ENCODE measurements around the gene USP34.
"Not testable (repeated sequence)": the region's sequence is repeated elsewhere in the genome, so short reads cannot be mapped to it uniquely, and the experiment has no call there.

Gene USP34

DNA sequence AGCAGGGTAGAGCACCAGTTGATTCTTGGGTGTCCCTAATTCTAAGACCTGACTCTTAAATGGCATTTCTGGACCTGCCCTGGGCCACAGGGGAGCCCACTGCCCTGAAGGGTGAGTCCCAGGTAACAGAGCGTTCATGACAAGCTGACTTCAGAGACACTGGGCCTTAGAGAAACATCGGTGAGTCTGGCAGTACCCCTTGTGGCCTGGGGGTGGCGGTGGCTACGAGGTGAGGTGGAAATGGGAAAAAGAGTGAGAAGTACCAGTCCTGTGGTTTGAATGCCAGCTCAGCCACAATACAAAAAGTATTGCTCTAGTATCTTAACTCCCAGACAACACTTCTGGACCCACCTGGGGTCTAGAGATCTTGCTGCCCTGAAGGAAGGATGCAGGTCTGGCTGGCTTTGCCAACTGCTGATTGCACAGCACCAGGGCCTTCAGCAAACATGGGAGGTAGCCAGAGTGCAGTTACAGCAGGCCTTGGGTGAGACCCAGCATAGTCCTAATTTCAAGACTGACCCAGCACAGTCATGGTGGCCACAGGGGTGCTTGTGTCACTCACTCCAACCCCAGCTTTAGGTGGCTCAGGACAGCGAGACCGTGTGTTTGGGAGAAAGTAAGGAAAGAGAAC, 44.5 kb downstream of the USP34 start:
- peak; percentile 18 for DNase-seq

DNA sequence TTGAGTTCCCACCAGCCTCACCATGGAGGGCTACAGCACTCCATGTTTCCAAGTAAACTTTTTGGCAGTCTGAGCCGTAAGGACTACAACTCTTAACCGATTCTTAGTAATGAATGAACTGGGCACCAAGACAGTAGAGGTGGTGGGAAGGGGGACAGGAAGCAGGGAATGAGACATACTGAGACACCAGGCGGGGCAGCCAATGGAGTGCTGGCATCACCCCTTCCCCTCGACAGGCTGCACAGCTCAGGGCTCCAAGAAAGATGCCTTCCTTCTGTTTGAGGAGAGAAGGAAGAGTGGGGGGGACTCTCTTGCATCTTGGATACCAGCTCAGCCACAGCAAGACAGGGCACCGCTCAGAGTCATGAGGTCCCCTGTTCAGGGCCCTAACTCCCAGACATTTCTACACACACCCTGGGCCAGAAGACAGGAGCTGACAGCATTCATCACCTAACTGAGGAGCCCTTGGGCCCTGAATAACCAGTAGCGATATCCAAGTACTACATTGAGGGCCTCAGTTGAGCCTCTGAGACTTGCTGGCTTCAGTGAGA, 45.2 kb downstream of the USP34 start:
- DNase-seq: no peak

DNA sequence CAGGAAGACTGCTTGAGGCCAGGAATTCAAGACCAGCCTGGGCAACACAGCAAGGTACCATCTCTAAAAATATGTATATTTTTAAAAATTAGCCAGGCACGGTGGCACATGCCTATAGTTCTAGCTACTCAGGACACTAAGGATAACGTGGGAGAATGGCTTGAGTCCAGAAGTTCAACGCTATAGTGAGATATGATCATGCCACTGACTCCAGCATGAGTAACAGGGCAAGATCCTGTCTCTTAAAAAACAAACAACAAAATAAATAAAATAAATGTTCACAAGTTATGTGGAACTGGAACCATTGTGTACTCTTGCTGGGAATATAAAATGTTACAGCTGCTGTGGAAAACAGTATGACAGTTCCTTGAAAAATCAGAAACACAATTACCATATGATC, 47.2 kb downstream of the USP34 start:
- no peak for DNase-seq

DNA sequence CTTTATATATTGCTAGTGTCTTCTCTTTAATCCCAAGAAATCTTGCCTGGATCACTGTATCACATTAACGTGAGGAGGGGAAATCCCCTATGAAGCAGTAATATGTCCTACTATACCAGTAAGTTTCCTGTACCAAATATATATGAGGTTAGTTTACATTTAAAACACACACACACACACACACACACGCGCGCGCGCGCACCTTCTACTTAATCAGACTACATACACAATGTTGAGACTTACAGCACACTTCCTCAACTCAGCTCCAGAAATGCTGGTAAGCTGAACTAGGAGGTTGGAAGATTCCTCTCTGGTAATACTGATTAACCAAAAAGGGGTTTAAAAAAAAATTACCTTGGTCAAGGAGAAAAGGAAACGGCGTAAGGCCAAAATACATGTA, 49.3 kb downstream of the USP34 start:
- DNase-seq: no peak

DNA sequence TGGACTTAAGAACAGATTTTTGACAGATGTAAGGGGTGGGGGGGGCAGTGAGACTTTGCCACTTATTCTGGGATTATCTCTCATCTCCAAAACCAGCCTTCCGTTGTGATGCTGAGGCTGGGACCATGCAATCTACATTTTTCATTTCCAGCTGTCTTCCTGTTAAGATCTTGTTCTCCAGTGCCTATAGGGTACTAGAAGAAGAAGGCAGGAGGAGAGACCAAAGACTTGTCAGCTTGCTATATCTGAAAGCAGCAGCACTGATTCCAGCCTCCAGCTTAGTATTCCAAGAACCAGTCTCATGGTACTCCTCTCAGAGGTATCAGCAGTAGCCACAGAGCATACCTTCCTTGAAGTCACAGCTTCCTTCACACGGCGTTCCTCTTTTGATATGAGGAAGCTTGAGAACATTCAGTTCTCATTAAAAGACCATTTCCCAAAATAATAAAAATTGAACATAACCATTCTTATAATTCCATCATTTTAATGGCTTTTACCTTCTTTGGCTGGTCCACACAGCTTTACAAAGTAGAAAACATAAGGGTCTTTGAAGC, 49.8 kb downstream of the USP34 start:
- no peak for DNase-seq

DNA sequence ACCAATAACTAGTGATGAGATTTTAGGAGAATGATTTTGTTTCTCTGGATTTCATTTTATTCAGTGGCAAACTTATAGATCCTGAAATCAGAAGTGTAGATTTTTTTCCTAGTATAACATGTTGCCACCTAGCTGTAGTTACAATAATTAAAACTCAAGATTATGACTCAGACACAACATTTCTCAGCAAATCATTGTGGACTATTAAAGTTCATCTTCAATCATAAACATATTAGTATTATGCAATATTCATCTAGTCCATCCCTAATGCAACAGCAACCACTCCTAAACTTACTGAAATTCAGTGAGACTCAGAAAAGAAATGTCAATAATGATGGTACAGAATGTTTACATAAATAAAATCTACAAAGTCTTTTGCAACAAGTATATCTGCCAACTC, 51.3 kb downstream of the USP34 start:
- no peak for DNase-seq

DNA sequence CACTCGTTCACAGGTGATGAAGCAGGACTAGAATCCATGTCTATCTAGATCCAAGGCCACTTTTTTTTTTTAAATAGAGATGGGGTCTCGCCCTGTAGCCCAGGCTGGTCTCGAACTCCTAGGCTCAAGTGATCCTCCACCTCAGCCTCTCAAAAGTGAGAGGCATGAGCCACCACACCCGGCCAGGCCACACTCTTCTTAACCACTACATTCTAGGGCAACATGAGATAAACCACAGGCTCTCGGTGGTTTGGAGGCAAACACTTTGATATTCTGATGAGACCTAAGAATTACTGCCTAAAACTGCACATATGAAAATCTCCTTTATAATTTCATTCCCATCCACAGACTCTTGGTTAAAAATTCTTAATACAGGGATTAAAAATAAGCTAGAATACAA, 51.8 kb downstream of the USP34 start:
- no peak for DNase-seq

DNA sequence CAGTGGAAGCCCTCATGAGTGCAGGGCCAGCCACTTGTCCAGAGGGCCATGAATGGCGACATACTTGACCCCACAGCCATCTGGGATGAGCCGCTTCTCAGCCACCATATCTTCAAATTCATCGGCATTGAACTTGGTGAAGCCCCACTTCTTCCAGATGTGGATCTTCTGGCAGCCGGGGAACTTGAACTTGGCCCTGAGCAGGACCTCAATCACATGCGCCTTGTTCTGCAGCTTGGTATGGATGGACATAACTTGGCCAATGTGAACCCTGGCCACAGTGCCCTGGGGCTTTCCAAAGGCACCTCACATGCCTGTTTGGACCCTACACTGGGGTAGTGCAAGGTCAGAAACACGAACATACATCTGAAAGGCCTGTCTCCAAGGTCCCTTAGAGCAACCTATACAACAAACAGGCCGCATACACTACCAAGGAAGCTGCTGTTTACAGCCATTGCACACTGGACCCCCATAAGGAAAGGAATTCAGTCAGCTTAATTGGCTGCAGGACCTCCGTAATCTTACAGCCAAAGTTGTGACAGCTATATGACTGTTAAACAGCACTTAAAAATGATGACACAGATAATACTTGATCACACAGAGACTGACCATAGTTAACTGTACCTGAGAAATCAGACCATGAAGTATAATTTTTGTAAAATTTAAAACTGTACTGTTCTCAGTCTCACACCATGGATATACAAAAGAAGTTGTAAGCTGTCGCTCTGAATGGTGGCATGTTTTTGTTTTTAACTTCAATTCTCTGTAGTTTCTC, 53.8 kb downstream of the USP34 start:
- DNase-seq: no peak

DNA sequence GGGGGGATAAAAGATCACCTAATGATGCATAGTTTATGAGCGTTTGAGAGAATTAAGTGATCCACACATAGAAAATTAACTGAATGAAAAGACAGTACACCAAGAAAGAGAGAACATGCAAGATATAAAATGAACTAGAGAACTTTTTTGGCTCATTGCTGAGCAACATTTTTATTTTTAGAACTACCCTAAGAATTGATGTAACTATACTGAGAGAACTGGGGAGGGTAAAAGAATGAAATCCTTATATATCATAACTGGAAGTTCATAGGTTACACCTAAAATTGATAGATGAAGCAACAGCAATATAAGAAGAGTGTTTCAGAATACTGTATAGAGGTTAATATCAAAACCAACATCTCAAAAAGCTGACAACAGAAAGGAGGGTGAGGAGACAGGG, 55.6 kb downstream of the USP34 start:
- DNase-seq: no peak

DNA sequence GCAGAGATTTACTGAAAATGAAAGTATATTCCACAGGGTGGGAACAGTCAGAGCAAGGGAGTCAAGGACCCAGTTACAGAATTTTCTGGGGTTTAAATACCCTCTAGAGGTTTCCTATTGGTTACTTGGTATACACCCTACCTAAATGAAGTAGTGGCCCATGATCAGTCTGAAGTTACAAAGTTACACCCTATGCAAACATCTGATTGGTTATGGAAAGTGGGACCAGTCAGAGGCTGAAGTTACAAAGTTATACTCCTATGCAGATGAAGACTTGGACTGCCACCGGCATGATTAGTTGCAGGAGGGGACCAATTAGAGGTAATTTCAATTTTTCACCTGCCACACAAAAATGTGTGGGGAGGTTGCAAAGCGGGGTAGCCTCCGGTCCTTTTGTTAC, 56.2 kb downstream of the USP34 start:
- DNase-seq: no peak

DNA sequence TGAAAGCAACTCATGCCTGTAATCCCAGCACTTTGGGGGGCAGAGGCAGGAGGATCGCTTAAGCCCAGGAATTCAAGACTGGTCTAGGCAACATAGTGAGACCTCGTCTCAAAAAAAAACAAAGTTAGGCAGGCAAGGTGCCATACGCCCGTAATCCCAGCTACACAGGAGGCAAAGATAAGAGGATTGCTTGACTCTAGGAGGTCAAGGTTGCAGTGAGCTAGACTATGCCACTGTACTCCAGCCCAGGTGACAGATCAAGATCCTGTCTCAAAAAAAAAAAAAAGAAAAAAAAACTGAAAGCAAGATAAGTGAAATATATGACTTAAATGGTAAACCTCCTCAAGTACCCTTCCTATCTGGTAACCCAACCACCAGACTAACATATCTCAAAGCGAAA, 59.8 kb downstream of the USP34 start:
- DNase-seq: no peak

DNA sequence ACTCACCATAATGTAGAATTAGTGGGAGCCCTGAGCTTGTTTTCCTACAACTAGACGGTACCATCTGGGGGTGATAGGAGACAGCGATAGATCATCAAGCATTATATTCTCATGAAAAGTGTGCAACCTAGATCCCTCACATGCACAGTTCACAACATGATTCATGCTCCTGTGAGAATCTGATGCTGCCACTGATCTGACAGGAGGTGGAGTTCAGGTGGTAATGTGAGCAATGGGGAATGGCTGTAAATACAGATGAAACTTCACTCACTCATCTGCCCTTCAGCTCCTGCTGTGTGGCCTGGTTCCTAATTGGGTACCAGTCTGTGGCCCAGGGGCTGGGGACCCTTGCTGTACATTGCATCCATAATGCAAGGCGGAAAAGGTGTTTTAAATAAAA, 60.7 kb downstream of the USP34 start:
- no peak for DNase-seq

DNA sequence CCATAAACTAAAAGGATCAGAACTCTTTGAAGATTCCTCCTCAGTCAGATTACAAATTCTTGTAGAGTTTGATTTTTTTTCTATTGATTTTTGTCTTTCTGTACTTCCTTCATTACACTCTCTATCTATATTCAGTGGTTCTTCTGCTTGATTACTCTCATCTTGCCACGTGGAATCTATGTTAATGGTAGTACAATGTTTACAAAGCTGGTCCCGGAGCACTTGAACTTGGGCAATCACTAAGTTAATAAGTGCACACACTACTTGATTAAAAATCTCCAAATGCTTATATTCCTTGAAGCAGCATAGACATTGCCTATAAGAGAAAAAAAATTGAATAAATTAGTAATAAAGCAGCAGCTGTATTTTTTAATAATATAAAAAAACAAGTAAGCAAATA, 65.1 kb downstream of the USP34 start:
- no peak for DNase-seq

DNA sequence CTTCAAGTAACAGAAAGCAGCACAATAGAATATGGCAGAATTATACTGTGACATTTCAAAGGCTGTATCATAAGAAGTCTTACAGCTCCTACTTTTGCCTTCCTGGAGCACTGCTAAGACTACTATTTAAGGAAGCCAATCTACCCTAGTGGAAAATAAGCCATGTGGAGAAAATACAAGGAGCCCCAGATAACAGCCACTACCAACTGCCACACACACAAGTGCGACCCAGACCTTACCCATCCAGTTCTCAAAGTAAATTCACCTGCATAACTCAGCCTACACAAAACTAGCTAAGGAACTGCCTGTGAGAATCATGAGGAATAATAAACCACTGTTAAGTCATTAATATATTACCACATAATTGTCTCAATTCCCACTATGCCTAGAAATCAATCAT, 66.4 kb downstream of the USP34 start:
- no peak for DNase-seq

DNA sequence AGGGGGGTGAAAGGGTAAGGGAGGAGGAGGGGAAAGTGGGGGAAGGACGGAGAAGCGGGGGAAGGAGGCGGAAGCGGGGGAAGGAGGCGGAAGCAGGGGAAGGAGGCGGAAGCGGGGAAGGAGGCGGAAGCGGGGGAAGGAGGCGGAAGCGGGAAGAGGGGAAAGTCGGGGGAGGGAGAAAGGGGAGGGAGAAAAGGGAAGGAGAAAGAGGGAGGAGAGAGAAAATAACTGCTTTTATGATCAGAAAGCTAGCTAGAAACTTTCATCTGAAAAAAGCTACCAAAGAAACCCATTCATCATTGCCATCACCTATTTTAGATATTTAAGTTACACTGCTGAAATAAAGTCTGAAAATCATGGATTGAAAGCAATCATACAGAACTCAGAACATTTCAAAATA, 72.5 kb downstream of the USP34 start:
- no peak for DNase-seq

DNA sequence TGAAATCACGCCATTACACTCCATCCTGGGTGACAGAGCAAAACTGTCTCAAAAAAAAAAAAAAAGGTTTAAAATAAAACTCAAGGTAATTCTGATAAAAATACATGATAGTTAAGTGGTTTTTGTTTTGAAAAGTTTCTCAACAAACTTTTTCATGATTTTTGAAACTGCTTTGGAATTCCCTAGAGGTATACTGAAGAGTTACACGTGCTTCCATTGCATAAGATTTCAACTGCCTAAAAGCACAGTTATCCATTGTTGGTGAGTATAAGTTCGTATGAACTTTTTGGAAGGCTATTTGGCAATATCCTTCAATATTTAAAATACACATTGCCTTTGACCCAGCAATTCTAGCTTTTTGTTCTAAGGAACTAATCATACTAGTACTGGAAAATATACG, 74.9 kb downstream of the USP34 start:
- DNase-seq: no peak

DNA sequence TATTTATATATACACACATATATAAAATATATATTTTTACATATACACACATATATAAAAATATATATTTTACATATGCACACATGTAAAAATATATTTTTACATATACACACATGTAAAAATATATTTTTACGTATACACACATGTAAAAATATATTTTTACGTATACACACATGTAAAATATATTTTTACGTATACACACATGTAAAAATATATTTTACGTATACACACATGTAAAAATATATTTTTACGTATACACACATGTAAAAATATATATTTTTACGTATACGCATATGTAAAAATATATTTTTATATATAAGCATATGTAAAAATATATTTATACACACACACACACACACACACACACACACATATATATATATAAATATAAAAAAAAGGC, 83.3 kb downstream of the USP34 start:
- not testable (repeated sequence) for DNase-seq

DNA sequence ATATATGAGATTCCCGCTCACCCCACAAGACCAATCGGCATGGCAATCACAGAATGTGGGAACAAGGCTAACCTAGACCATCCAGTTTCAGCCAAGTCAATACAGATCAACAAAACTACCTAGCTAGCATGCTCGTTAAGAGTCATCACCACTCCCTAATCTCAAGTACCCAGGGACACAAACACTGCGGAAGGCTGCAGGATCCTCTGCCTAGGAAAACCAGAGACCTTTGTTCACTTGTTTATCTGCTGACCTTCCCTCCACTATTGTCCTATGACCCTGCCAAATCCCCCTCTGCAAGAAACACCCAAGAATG, 90.0 kb downstream of the USP34 start:
- not testable (repeated sequence) for DNase-seq

DNA sequence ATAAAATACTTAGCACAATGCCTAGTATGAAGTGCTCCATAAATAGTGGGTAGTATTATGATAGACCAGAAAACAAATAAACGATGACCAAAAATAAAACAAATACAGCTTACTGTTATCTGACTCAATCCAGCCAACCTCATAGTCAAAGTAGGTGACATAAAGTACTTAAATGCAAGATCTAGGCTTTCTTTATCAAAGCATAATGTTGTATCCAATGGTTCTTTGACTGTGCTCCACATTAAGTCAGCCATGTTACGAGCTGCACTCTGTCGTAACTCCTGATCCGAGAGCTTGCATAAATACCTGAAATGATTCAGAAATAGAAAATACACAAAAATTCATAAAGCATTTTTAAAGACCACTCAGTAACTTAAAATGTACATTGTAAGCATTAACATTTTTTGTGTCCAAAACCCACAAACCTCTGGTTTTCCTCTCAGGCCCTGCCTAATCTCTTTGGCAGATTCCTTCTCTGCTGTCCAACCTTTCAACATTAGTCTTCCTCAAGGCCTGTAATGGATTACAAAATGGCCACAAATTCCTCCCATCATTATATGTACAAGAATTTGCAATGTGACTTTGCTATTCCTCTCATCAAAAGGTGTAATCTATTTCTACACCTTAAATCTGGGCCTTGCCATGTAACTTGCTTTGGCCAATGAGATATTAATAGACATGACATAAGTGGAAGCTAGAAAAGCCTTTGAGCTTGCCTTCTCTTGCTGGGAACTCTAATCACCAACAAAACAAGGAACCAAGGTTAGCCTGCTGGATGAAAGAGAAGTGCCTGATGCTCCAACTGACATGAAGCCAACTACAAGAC, 90.6 kb downstream of the USP34 start:
- no peak for DNase-seq

DNA sequence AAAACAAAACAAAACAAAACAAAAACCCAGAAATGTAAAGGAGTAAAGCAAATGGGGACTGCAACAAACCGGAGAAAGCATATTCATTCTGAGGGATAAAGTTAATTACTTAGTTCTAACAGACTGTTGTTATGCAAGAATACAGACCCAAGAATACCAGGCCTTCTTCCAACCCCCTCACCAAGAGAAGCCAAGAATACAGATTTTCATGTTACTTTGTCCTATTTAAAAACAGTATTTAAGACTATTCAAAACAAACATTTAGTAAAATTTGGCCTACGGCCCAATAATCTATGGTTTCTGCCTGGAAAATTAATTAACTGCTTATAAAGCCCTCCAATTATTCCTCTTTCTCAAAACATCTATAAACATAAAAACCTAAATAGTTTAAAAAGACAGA, 91.4 kb downstream of the USP34 start:
- no peak for DNase-seq

DNA sequence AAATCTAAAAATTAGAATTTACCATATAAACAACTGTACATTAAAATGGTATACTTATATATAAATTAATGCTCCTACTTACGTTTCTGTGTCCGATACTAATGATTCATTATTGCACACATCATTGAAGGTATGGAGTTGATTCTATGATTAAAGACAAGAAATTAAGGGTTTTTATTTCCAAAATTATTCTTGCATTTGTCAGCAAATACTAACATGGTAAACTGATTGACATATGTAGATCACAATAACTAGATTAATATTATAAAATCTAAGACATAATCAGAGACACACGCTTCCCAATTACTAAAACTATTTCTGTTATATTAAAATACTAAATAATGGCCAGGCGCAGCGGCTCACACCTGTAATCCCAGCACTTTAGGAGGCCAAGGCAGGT, 92.6 kb downstream of the USP34 start:
- no peak for DNase-seq

DNA sequence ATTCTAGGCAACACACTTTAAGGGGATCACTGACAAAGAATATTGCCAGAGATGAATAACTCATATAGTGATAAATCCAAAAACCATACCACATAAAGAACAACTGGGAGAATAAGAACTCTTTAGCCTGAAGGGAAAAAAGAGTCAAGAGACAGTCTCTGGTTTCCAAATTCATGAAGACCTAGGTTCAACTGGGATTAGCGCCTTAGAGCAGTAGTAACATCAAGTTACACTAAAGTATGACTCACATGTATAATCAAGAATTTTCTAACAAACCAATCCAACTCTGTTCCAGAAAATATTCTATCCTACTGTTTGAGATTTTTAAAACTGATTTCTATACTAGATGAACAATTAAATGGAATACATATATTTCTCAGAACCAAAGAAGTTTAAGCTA, 93.8 kb downstream of the USP34 start:
- DNase-seq: no peak

DNA sequence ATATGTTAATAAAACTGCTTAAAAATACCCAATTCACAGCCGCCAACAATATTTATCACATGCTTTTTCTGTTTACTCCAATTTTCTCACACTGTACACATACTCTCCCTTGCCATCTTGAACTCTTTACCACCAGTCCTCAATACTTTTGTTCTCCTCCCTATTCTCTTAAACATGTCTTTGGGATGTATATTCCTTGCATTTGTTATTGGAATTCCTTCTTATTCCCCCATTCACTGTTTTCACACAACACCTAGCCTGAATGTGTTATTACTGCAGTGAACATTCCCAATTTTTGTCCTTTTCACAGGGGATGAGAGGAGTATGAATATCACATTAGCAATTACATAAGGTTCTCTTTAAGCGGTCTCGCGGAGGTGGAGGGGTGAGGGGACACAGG, 94.7 kb downstream of the USP34 start:
- no peak for DNase-seq

DNA sequence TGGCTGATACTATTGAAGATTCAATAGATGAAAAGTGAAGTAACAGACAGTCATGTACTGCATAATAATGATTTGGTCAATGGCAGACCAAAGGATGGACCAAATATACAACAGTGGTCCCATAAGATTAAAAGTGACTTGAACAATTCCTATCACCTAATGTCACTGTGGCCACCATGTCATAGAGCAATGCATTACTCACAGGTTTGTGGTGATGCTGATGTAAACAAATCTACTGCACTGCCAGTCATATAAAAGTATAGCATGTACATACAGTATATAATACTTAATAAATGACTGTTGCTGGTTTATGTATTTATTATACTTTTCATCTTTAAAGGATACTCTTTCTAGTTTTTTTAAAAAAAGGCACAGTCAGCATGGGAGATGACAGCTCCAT, 99.9 kb downstream of the USP34 start:
- DNase-seq: peak; percentile 7

All from fibroblast of skin of right biceps (primary cell).